Effector memory CD4-positive, alpha-beta T cell (primary cell): Measurements from ENCODE around the gene ANKLE2.
"Not testable (repeated sequence)": the region's sequence is repeated elsewhere in the genome, so short reads cannot be mapped to it uniquely, and the experiment has no call there.

Experiments
- DNase-seq, 3 donors: peaks; one replicate each; pipeline ENCODE4 v3.0.0-alpha.2; 2020
- H3K27ac ChIP-seq: 2 replicates; pipeline ENCODE4 v1.7.0; 2013; ENCODE audit warnings: mild to moderate bottlenecking, low read length, moderate library complexity; ENCODE audit not compliant: insufficient read depth, poor library complexity, severe bottlenecking
- H3K27me3 ChIP-seq: replicated peaks from 2 replicates; pipeline ENCODE4 v1.7.0; 2013; ENCODE audit warnings: mild to moderate bottlenecking, low read length; ENCODE audit not compliant: insufficient read depth, control insufficient read depth, poor library complexity, severe bottlenecking
- H3K36me3 ChIP-seq: 2 replicates; pipeline ENCODE4 v1.7.0; 2013; ENCODE audit warnings: mild to moderate bottlenecking, low read length, moderate library complexity; ENCODE audit not compliant: control insufficient read depth, insufficient read depth
- H3K4me1 ChIP-seq: 2 replicates; pipeline ENCODE4 v1.7.0; 2013; ENCODE audit warnings: low read length, mild to moderate bottlenecking; ENCODE audit not compliant: control insufficient read depth, insufficient read depth, poor library complexity, severe bottlenecking
- H3K4me3 ChIP-seq: 2 replicates; pipeline ENCODE4 v1.7.0; 2013; ENCODE audit warnings: low read length, low read depth, mild to moderate bottlenecking; ENCODE audit not compliant: insufficient read depth, poor library complexity, severe bottlenecking
- H3K9me3 ChIP-seq: 2 replicates; pipeline ENCODE4 v1.7.0; 2013; ENCODE audit warnings: mild to moderate bottlenecking, low read length, moderate library complexity; ENCODE audit not compliant: control insufficient read depth

The ANKLE2 gene

DNA sequence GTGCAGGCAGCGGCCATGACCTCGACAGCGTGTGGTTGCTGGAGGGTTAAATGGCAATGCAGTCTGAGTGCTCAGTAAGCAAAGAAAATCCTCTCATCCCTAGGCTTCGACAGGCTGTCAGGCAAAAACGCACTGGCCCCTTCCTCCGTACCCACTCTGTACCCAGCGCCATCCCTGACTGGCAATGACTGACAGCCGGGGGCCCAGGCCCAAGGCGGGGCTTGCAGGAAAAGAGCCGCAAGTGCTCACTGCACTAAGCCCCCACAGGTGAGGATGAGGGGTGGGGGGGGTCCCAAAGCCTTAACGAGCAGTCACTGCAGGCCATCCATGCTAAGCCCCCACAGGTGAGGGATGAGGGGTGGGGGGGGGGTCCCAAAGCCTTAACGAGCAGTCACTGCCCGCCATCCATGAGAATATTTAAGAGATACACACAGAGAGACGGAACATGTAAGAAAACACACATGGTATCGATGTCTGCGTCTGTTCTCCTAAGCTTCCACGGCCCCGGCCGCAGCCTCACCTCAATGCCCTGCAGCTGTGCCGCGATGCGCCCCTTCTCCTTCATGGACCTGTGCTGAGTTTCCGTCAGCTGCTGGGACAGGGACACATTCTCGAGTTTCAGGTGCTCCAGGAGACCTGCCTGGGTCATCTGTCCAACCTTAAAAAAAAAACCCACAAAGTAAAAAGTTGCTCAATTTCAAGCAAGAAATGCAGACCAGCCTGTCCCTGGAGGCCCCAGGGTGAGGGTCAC, 36.4 kb upstream of the ANKLE2 start:
- Histone ChIP-seq H3K4me3 (no peak overlapping the region), H3K27ac (no peak overlapping the region), H3K9me3 (no peaks in the 10 kb centered on the region), H3K4me1 (no peaks in the 10 kb centered on the region), H3K27me3 (no peaks in the 10 kb centered on the region), H3K36me3 (peaks cover 71% of the 10 kb centered on the region)
- no peak for DNase-seq

- Histone ChIP-seq H3K9me3 (no peaks in the 10 kb centered on the region), H3K27me3 (no peaks in the 10 kb centered on the region), H3K36me3 (peaks cover 55% of the 10 kb centered on the region), H3K4me1 (no peaks in the 10 kb centered on the region), H3K27ac (no peak overlapping the region), H3K4me3 (no peak overlapping the region)
- no peak for DNase-seq
Measured at GRCh38 chr12:132795847-132796246, 34.2 kb upstream of the ANKLE2 start.

DNA sequence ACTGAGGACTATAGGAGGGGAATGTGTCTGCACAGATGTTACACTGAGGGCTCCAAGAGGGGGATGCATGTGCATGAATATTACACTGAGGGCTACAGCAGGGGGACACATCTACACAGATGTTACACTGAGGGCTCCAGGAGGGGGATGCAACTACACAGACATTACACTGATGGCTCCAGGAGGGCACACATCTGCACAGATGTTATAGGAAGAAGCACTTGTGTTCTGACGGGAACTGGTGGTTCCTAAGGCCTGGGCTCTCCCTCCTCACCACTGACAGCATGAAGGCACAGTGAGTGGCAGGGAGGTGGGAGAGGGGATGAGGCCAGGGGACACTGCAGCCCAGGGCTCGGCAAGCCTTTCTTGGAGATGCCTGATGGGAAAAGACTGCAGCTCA, 30.3 kb upstream of the ANKLE2 start:
- H3K9me3 ChIP-seq, H3K4me1 ChIP-seq, H3K4me3 ChIP-seq, H3K27me3 ChIP-seq, H3K27ac ChIP-seq, DNase-seq: not testable (repeated sequence)
- H3K36me3 ChIP-seq: peaks cover 45% of the 10 kb centered on the region

GRCh38 chr12:132789099-132789471, 27.5 kb upstream of the ANKLE2 start:
- no peak for DNase-seq
- H3K4me3 ChIP-seq: no peak overlapping the region
- H3K27ac ChIP-seq: no peak overlapping the region
- H3K4me1 ChIP-seq: no peaks in the 10 kb centered on the region
- H3K27me3 ChIP-seq: no peaks in the 10 kb centered on the region
- H3K9me3 ChIP-seq: no peaks in the 10 kb centered on the region
- peaks cover 53% of the 10 kb centered on the region for H3K36me3 ChIP-seq

GRCh38 chr12:132788375-132789098, 26.9 kb upstream of the ANKLE2 start:
- Histone ChIP-seq H3K36me3 (peaks cover 54% of the 10 kb centered on the region), H3K4me3 (no peak overlapping the region)
- DNase-seq: no peak

GRCh38 chr12:132787877-132788276, 26.2 kb upstream of the ANKLE2 start:
- H3K36me3 ChIP-seq: peaks cover 60% of the 10 kb centered on the region
- no peaks in the 10 kb centered on the region for H3K27me3 ChIP-seq

More at GRCh38 chr12:132788375-132789098, 26.9 kb upstream of the ANKLE2 start:
- H3K4me1 ChIP-seq: no peaks in the 10 kb centered on the region
- no peaks in the 10 kb centered on the region for H3K27me3 ChIP-seq
- no peak overlapping the region for H3K27ac ChIP-seq
- H3K9me3 ChIP-seq: no peaks in the 10 kb centered on the region

GRCh38 chr12:132786192-132786591, 24.6 kb upstream of the ANKLE2 start:
- Histone ChIP-seq H3K27ac (no peak overlapping the region), H3K9me3 (no peaks in the 10 kb centered on the region), H3K27me3 (no peaks in the 10 kb centered on the region), H3K4me3 (no peak overlapping the region), H3K36me3 (peaks cover 74% of the 10 kb centered on the region), H3K4me1 (no peaks in the 10 kb centered on the region)
- no peak for DNase-seq

More at GRCh38 chr12:132787877-132788276, 26.2 kb upstream of the ANKLE2 start:
- DNase-seq: no peak
- H3K4me1 ChIP-seq: no peaks in the 10 kb centered on the region
- no peaks in the 10 kb centered on the region for H3K9me3 ChIP-seq
- H3K27ac ChIP-seq: no peak overlapping the region
- H3K4me3 ChIP-seq: no peak overlapping the region

GRCh38 chr12:132784580-132784979, 22.9 kb upstream of the ANKLE2 start:
- Histone ChIP-seq H3K4me1 (no peaks in the 10 kb centered on the region), H3K9me3 (no peaks in the 10 kb centered on the region), H3K36me3 (peaks cover 75% of the 10 kb centered on the region), H3K4me3 (no peak overlapping the region), H3K27me3 (no peaks in the 10 kb centered on the region), H3K27ac (no peak overlapping the region)
- DNase-seq: no peak

DNA sequence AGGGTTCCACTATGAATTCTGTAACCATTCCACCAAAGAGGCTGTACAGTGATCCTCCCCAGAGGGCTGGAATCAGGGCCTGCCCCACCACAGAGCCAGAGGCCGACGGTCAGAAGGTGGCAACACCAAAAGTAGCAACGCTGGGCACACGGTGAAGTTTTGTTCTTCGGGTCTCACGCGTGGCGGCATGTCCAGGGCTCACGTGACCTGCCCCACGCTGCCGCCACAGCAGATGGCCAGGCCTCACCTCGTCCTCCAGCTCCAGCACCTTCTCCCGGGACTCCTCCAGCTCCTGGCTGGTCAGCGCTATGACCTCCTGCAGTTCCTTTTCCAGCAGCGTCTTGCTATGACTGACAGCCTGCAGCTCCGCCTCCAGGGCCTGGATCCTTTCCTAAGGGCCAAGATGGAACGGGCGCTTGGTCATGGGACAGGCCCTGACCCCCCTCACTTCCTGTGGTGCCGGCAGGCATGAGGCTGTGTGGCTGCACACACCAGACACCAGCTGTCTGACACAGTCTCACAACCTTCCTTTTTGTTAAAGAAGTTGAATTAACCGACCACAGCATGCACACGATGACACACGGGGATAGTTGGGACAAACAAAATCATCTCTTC, 22.4 kb upstream of the ANKLE2 start:
- no peaks in the 10 kb centered on the region for H3K9me3 ChIP-seq
- no peaks in the 10 kb centered on the region for H3K4me1 ChIP-seq
- no peak for DNase-seq
- H3K4me3 ChIP-seq: no peak overlapping the region
- no peak overlapping the region for H3K27ac ChIP-seq
- peaks cover 70% of the 10 kb centered on the region for H3K36me3 ChIP-seq
- H3K27me3 ChIP-seq: no peaks in the 10 kb centered on the region

GRCh38 chr12:132781938-132782337, 20.3 kb upstream of the ANKLE2 start:
- Histone ChIP-seq H3K9me3 (no peaks in the 10 kb centered on the region), H3K4me1 (no peaks in the 10 kb centered on the region), H3K27me3 (no peaks in the 10 kb centered on the region), H3K4me3 (no peak overlapping the region), H3K27ac (no peak overlapping the region), H3K36me3 (peaks cover 69% of the 10 kb centered on the region)
- DNase-seq: no peak
